Measurements from ENCODE around the gene RAPGEF2. TPM values are rescaled to one million over a fixed set of nuclear protein-coding genes. Genes with fewer than 3 reads are reported as not detected.
"Not testable (repeated sequence)": the region's sequence is repeated elsewhere in the genome, so short reads cannot be mapped to it uniquely, and the experiment has no call there.

Gene RAPGEF2
- total RNA-seq, 1 donor from 2014 or later, result 49.3 TPM

DNA sequence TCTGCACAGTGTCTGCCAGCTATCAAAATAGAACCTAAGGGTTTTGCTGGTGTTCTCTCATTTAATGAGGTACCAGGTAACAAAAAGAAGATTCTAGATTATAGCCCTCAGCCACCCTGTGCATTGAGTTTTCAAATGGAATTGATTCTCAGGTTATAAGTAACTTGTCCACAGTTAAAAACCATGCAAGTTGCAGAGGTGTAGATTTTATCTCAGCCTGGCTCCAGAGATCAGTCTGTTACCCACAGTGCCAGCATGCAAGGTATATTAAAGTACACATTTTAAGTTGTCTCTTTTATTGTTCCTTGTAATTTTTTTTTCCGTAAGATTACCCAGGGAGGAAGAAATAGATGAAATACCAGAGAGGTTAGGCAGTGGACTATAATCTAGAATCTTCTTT lies 59.7 kb downstream of the RAPGEF2 start:
- DNase-seq, result no peak

DNA sequence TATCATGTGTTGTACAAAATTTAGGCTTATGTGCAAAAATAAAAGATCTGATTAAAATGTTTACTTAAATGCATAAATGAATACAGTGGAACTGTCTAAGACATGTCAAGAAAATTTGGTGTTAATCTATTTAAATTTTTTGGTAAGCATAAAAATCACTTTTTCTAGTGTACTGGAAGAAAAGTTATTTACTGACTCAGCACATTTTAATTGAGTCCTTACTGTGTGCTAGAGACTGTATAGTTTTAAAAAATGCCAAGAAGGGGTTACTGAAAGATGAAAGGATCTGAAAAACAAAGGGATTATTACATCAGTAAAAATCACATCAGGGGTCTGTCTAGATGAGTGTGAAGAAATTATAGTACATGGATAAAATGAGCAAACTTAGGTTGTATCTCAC lies 60.6 kb downstream of the RAPGEF2 start:
- DNase-seq, result no peak

DNA sequence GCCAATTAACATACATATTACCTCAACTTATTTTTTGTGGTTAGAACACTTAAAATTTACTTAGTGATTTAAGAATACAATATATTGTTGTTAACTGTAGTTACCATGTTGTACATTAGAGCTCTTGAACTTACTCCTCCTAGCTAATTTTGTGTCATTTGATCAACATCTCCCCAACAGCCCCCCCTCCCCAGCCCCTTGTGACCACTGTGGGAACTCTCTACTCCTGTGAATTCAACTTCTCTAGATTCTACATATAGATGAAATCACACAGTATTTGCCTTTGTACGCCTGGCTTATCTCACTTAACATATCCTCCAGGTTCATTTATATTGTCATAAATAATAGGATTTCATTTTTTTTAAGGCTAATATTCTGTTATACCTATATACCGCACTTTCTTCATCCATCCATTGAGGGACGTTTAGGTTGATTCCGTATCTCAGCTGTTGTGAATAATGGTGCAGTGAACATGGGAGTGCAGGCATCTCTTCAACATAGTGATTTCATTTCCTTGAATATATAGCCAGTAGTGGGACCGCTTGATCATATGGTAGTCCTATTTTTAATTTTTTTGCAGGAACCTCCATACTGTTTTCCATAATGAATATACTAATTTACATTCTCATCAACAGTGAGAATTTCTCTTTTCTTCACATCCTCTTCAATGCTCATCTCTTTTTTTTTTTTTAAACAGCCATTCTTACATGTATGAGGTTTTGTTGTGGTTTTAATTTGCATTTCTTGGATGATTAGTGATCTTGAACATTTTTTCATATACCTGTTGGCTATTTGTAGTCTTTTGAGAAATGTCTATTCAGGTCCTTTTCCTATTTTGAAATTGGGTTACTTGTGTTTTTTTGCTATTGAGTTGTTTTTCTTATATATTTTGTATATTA lies 66.8 kb downstream of the RAPGEF2 start:
- no peak for DNase-seq

DNA sequence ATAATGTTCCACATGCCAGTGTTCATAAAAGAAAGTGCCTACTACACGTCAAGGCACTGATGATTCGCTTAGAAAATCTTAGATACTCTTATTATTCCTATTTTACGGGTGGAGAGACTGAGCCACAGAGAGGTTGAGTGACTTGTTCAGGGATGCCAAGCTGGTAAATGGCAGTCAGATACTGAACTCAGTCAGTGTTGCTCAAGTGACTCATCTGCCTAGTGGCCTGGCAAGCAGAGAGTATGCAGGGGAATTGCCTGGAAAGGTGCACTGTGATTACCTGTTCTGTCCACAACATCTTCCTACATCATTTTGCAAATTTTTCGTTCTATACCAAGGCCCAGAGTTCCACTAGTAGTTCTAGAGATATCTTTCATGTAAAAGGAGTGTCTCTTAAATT lies 68.4 kb downstream of the RAPGEF2 start:
- DNase-seq, result no peak

DNA sequence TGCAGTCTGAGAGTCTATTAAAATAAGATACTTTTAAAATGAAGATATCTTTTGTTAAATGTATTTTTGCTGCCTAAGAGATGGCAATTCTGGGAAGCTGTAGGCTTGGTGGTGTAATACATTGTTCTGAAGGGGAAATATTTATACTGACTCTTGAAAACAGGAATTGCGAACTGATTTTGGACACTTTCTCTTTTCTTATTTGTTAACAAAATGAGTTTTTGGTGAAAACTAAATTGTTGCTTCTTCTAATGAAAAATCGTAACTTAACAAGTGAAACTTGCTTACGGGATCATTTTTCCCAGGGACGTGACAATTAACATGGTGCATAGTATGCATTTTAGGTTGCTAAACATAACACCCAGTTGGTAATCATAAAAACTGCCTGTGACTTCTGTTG lies 71.0 kb downstream of the RAPGEF2 start:
- no peak for DNase-seq

DNA sequence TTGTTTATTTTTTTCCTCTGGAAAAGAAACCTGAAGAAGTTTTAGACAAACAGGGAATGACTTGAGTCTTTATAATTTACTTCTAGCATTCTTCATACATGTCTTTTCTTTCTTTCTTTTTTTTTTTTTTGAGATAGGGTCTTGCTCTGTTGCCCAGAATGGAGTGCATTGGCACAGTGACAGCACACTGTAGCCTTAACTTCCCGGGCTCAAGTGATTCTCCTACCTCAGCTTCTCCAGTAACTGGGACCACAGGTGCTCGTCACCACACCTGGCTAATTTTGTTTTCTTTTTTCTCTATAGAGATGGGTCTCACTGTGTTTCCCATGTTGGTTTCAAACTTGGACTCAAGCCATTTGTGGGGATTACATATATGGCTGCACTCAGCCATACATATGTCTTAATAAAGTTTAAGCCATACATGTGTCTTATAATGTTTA lies 71.8 kb downstream of the RAPGEF2 start:
- DNase-seq, result no peak

DNA sequence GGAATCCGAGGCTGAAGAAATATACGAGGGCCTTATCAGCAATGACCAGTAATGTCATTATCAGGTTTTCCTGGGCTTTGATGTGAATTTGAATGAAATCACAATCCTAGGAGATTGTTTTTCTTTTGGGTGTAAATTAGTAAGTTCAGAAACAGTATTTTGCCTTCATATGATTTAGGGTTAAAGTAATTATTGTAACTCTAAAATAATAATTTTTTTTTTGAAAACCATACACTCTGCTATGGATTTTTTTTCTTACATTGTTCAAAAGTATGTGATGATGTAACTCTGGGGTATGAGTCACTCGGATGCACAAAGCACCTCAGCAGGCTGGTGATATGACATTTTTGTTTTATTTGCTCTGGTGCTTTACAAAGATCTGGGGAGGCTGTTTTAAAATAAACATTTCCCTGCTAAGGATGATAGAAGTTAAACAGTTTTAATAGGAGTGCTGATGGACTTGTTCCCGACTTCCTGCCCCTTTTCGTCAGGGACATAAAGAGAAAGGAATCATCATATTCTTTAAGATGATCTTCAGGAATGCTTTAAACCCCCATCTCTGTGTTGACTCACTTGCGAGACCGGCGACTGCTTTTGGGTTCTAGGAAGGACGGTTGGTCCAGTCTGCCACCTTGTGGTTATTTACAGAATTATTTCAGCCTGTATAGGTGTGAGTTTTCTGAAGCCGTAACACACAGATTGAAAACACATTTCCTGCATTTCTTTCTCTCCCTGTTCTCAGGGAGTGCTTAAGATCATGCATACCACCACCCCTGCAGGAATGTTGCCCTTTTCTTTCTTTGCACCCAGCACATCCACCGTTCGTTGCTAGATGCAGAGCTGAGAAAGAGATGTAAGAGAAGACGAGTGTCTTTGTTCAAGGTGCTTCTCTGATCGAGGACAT lies 72.5 kb downstream of the RAPGEF2 start:
- peak; percentile 76 for DNase-seq

DNA sequence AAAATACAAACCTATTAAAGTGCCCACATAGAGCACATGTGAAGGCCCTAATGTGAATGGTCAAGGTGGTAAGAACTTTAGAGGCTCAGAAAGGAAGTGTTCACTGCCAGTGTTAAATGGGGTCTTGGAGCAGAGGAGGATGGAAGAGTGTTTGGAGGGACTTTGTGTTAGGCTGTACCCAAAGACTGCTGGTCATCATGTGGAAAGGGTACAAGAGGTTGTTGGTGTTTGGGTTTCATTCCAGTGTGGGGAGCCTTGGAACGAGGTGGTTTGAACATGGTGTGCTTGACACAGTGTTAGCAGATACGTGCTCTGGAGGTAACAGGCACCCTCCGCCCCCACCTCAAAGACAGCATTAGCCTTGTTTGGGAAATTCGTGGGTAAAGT lies 73.1 kb downstream of the RAPGEF2 start:
- no peak for DNase-seq

DNA sequence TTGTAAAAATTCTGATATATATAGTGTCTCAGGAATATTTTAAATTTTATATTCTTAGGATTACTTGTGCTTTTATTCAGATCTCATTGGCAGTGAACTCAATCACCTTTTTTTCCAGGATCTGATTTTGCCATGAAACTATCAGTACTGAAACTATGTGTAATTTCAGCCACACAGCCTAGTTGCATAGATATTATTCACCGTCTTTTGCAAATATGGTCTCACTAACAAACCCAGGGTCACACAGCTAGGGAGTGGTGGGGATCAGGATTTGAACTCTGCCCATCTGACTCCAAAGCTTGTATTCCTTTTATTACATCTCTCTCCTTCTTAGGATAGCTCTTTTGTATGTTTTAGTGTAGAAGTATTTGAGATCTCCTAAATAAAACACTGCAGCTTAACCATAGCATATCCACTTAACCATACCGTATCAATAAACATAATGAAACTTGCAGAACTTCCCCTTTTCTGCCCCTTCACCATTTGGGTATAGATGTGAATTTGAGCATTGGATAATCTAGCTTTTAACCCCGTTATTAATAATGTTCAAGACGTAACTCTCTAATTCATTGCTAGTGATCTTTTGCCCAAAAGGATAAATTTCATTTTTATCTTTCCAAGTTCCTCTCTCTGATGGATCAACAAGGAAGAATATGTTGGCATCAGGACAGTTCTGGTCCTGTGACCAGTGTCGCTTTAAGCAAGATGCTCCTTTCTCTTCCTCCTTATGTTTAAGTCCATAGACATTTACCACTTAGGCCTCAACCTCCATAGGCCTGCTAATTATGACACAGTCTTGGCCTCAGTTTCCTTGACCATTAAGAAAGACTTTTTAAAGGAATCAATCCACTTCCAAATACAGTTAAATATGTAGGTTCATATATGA lies 74.6 kb downstream of the RAPGEF2 start:
- DNase-seq, result no peak

DNA sequence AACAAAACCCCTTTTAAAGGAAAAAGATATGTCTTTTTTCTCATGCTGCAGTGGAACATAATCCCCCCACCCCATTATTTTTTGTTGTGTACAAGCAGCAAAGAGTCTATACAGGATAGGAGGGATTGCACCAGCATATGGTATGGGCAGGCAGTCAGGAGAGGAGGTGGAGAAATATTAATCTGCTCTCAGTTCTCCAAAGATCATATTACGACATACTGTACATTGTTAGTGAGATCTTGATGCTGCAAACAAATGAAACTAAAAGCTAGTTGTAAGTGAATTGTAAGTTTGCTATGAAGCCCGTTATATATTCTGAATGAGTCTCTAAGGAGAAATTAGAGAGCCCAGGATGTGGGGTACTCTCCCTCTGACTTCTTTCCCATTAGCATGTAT lies 75.3 kb downstream of the RAPGEF2 start:
- no peak for DNase-seq

DNA sequence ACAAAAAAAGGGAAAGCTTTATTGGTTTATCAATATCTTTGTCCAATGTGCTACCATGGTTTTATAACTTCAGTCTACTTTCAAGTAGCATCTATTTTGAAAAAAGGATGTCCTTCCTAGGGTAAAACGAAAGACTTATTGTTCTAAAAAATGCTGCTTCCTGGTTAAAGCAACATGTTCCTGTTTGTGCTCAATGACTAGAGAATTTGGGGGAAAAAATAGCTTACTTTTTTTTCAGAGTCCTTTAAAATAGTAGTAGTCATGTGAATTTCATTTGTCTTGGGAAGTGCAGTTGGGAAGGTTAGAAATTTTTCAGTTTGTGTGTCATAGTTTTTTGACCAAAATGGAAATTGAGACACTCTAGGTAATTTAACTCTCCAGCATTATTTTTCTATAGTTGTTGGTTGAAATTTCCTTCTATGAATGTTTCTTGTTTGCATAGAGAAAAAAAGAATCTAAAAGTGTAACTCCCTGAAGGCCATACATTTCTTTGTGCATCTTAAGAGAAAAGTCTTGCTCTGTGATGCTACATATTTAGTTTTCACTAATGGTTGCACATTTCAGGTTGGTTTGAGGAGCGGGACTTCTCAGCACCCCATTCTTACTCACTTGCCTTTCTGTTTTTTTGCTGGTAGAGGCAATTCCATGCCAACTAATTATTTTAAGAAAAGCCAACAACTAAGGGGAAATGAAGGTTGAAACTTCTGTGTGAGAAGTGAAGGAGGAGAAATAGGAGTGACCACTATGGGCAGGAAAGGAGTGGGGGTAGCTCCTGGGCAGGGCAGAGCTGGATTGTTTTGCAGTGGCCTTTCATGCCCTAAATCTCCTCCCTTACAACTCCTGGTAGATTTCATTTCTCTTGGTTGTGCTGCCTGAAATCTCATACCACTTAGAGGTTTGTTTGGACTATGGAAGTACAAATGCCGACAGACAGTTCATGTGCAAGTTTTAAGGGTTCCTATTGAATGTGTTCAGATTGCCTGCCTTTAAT lies 76.4 kb downstream of the RAPGEF2 start:
- DNase-seq, result no peak

DNA sequence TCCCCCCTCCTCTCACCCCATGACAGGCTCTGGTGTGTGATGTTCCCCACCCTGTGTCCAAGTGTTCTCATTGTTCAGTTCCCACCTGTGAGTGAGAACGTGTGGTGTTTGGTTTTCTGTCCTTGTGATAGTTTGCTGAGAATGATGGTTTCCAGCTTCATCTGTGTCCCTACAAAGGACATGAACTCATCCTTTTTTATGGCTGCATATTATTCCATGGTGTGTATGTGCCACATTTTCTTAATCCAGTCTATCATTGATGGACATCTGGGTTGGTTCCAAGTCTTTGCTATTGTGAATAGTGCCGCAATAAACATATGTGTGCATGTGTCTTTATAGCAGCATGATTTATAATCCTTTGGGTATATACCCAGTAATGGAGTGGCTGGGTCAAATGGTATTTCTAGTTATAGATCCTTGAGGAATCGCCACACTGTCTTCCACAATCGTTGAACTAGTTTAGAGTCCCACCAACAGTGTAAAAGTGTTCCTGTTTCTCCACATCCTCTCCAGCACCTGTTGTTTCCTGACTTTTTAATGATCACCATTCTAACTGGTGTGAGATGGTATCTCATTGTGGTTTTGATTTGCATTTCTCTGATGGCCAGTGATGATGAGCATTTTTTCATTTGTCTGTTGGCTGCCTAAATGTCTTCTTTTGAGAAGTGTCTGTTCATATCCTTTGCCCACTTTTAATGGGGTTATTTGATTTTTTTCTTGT lies 81.2 kb downstream of the RAPGEF2 start:
- not testable (repeated sequence) for DNase-seq

DNA sequence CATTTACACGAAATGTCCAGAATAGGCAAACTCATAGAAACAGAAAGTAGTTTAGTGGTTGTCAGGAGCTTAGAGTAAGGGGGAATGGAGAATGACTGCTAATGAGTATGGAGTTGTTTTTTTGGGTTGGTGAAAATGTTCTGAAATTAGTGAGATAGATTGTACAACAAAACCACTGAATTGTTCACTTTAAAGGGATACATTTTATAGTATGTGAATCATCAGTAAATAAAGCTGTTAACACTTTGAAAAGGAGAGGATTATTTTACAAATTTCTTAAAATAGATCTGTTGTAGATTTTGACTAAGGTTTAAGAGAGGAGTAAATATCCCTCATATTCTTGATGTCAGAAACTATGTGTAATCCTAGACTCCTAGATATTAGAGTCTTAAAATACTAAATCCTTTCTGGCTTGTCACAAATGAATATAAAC lies 82.7 kb downstream of the RAPGEF2 start:
- DNase-seq, result no peak

DNA sequence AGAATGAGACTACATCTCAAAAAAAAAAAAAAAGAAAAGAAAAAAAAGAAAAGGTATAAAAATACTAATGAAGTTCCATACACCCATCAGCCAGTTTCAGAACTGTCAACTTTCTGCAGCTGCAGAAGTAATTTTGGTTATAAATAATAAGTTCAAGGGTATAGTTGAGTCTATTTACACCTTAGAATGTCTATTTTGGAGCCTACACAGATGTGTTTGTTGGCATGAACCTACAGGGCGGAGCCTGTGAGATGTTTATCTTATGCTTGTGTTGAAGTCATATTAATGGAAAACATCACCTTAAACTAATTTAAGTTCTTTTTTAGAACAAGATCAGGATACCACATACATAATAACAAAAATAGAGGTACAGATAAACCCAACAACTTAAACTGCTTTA lies 85.8 kb downstream of the RAPGEF2 start:
- no peak for DNase-seq

DNA sequence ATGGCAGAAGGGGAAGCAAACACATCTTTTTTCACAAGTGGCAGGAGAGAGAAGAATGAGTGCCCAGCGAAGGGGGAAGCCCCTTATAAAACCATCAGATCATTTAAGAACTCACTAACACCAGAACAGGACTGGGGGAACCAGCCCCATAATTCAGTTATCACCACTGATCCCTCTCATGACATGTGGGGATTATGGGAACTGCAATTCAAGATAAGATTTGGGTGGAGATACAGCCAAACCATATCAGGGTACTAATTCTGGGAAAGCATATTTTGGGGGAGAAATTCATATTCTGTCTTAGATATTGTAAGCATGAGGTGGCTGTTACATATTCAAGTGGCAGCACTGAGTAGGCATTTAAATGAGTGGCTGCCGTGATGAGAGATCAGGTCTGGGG lies 87.8 kb downstream of the RAPGEF2 start:
- no peak for DNase-seq

DNA sequence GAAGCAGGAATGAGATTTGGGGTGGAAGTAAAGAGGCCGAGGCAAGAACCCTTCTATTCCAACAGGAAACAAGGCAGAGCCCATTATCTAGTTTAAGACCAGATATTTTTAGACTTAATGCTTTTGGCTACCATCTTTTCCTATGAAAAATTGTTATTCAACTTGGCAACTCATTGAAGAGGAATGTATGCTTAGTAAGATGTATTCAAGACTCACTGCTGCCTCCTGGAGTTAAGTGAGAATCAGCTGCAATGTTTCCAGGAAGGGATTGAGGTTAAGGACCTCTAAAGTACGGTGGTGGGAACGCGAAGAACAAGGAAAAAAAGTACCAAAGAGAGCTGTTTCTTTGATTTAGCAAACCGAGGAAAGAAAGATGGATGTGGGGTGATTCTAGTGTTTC lies 89.1 kb downstream of the RAPGEF2 start:
- no peak for DNase-seq

DNA sequence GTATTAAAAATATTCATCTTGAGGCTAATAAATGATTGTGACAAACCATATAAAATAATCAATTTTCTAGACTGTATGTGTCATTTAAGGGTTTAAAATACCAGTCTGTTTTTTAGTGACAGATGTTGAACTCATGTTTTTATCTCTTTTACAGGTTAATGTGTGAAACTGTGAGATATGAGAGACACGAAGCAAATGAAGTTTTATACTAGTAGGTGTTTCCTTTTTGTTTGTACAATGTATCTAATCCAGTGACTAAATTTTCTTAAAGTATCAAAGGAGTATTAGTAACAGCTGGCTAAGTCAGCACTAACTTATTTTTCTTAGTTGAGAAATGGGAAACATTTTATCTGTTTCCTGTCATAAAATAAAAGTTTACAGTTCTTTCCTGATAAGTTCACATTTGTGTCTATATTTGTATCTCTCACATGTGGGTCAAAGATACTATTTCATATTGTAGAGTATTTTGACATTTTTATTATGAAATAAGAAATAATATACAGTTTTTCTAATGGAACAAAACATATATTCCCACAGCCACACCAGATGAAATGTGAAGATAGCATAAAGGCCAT lies 90.3 kb downstream of the RAPGEF2 start:
- no peak for DNase-seq

DNA sequence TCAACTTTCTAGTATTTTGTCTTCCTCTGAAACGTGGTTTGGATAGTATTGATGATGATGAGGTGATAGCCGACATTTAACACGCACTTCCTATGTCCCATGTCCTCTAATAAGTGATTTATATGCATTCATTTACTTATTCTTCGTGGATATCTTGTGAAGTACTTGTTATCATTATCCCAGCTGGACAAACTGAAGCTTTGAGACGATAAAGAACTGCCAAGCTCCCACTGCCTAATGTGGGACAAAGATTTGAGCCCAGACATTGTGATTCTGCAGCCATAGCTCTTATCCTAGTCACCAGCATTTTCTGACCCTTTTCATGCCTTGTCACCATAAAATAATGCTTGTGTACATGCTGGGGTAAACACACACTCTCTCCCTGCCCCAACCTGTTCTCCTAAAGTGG lies 92.5 kb downstream of the RAPGEF2 start:
- no peak for DNase-seq

DNA sequence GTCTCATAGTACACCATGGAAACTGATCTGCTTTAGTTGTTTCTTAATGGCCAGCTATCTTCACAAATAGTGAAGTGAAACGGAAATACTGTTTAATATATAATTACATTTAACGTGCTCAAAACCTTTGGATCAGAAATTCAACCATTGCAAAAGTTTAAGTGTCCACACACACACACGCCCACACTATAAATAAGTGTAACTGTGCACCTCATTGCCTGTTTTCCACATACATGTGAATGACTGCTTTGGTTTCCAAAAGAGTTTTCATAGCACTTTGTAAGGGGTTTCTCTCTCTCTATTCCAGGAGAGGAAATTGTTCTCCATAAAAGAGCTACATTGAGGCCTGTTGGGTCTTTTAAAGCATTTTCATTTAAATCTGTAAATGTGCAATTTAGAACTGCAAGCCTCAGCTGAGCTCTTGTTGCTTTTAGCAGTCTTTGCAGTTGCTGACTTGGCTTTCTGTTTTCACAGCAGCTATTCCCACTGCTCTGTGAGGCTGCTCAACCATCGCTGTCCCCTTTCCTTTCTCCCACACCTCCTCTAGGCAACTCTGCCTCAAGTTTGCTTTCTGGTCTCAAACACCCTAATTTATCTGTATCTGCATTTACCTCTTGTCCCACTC lies 94.5 kb downstream of the RAPGEF2 start:
- no peak for DNase-seq
